Astrocyte (in vitro differentiated cells and primary cell): ENCODE data around the gene OLIG1.

Experiments
- CTCF ChIP-seq: IDR thresholded peaks from 2 replicates; pipeline ENCODE4 v1.5.1; 2011; ENCODE audit warnings: low read depth, mild to moderate bottlenecking, inconsistent platforms, low read length, moderate library complexity; ENCODE audit not compliant: insufficient read depth
- EZH2 ChIP-seq: IDR thresholded peaks from 2 replicates; pipeline ENCODE4 v1.6.1; 2012; ENCODE audit warnings: mild to moderate bottlenecking, low read length, inconsistent platforms; ENCODE audit not compliant: insufficient read depth

DNA sequence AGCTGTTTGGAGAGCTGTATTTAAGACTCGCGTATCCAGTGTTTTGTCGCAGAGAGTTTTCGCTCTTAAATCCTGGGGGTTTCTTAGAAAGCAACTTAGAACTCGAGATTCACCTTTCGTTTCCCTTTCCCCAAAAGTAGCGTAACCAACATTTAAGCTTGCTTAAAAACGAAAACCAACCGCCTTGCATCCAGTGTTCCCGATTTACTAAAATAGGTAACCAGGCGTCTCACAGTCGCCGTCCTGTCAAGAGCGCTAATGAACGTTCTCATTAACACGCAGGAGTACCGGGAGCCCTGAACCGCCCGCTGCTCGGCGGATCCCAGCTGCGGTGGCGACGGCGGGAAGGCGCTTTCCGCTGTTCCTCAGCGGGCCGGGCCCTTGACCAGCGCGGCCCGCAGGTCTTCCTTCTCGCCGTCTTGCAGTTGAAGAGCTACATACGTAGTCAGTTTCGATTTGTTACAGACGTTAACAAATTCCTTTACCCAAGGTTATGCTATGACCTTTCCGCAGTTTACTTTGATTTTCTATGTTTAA is 1.9 kb downstream of the OLIG1 start:
- no peak for TF ChIP-seq CTCF
- peak; percentile 25 for TF ChIP-seq EZH2
